Suprapubic skin (tissue), 3 donors: ENCODE results near the gene C15orf61.

Source experiments
- CTCF ChIP-seq, 2 donors: fragments of 200-600 bp in 1 of 2; fragments of 450-650 bp in 1 of 2; sonication (generic) in 1 of 2; IDR thresholded peaks; one replicate each; pipeline ENCODE4 v1.5.1; 2016 to 2019; ENCODE audit warnings: antibody characterized with exemption in 2 of 2, mild to moderate bottlenecking in 1 of 2, moderate library complexity in 1 of 2
- POLR2AphosphoS5 ChIP-seq, 3 donors: sonication (generic); formaldehyde crosslinking; IDR thresholded peaks; one replicate each; pipeline ENCODE4 v1.6.1; 2017; ENCODE audit warnings: antibody characterized with exemption in 3 of 3

GRCh38 chr15:67579164-67579563 is 58.2 kb downstream of the C15orf61 start:
- TF ChIP-seq CTCF (IDR thresholded peaks at IDR 0.05) (no peak), POLR2AphosphoS5 (IDR thresholded peaks at IDR 0.05) (no peak)
